Psoas muscle (tissue), 8 donors: Measurements from ENCODE around the gene RAP1A. TPM values are rescaled to one million over a fixed set of nuclear protein-coding genes. Genes with fewer than 3 reads are reported as not detected.
"Not testable (repeated sequence)": the region's sequence is repeated elsewhere in the genome, so short reads cannot be mapped to it uniquely, and the experiment has no call there.

Experiments
- ATAC-seq, 4 donors: fragments of 200-7000 bp; cut with Tn5 transposase; one replicate each; pipeline ENCODE4 v1.9.1; 2020; ENCODE audit warnings: moderate library complexity in 3 of 4, mild to moderate bottlenecking in 2 of 4
- DNase-seq, 2 donors: peaks; one replicate each; pipeline ENCODE4 v3.0.0-alpha.2; 2020
- H3K27ac ChIP-seq: fragments of 200-600 bp; one replicate; pipeline ENCODE4 v1.8.0; 2022
- H3K27me3 ChIP-seq, 3 donors: fragments of 200-600 bp in 1 of 3; one replicate each; pipeline versions ENCODE4 v1.6.1 to v1.8.0; 2013 to 2022; ENCODE audit warnings: low read length in 2 of 3, mild to moderate bottlenecking in 2 of 3, moderate library complexity in 1 of 3; ENCODE audit not compliant: insufficient read depth in 3 of 3
- H3K36me3 ChIP-seq, 2 donors: fragments of 200-600 bp in 1 of 2; one replicate each; pipeline versions ENCODE4 v1.6.1 to v1.8.0; 2013 to 2022; ENCODE audit warnings: low read depth in 1 of 2, mild to moderate bottlenecking in 1 of 2, moderate library complexity in 1 of 2; ENCODE audit not compliant: insufficient read depth in 1 of 2
- H3K4me1 ChIP-seq: fragments of 200-600 bp; one replicate; pipeline ENCODE4 v1.8.0; 2022
- H3K4me3 ChIP-seq: fragments of 200-600 bp; one replicate; pipeline ENCODE4 v1.8.0; 2022; ENCODE audit warnings: mild to moderate bottlenecking
- H3K9me3 ChIP-seq: fragments of 200-600 bp; one replicate; pipeline ENCODE4 v1.8.0; 2022
- CTCF ChIP-seq: fragments of 200-600 bp; IDR thresholded peaks from one replicate; pipeline ENCODE4 v1.8.0; 2022; ENCODE audit warnings: antibody characterized with exemption
- WGBS, 3 donors: extraction: QIAGEN DNeasy Blood & Tissue Kit; methylation state at CpG; one replicate each; pipeline versions ENCODE4 v1.1.6 to v1.1.7; 2013; 5-methylcytosine and 5-hydroxymethylcytosine counted together
- intact Hi-C, 2 donors: fragments of 100-400 bp; cut with DNase I; formaldehyde crosslinking; loops; one replicate each; pipeline versions ENCODE4 v1.11.0 to v1.14.2; 2022
- polyA plus RNA-seq, 3 donors: library from polyadenylated mRNA; stranded (reverse); fragments of 200-250 nt; gene quantifications; one replicate each; pipeline ENCODE4 v1.2.3, GENCODE V29; 2013
- total RNA-seq, 4 donors: library from RNA; stranded (reverse); fragmentation: NEBNext Ultra II Directional in 2 of 4; extraction: Animal tissue kit (Norgen Biotek cat#: 25700) in 2 of 4; gene quantifications; one replicate each; pipeline versions ENCODE4 v1.2.1 to v1.2.4, GENCODE V29; 2021 to 2023
- donor health status: healthy with polysubstance abuse.
- donor health status: DM: no; HTN: no; CAD: no; lungs with moderate emphysema.
- donor health status: Bipolar disorder and iron deficiency.
- donor health status: healthy.
- donor health status: DM: yes; HTN: yes; CAD: no.
- donor health status: DM: no; HTN: no; CAD: no.
- donor health status: DM: no; HTN: no; CAD: no.
- donor health status: DM: yes; HTN: yes; CAD: no.

The RAP1A gene
- total and polyA plus RNA-seq, 7 donors, result 63.6 to 235 (median 76.6) TPM

- Histone ChIP-seq H3K9me3 (no peaks in the 10 kb centered on the region), H3K27ac (no peak overlapping the region), H3K4me1 (peaks cover 60% of the 10 kb centered on the region), H3K27me3 (no peaks in the 10 kb centered on the region), H3K36me3 (no peaks in the 10 kb centered on the region), H3K4me3 (no peak overlapping the region)
- intact Hi-C loops, result loop anchor here in 1 of 2 donors (5.0 kb wide), 1 partner anchor 34 kb away; no protein-coding TSS in a partner anchor
- no peak for TF ChIP-seq CTCF
- DNase-seq, result no peak
- ATAC-seq, result no peak
- WGBS, 3 donors, result 43 to 46% (median 45%) methylated on average over 2 of the region's 2 CpGs
Measured at GRCh38 chr1:111628153-111628552, 8.6 kb downstream of the RAP1A start.

- no peak overlapping the region for H3K4me3 ChIP-seq
- peaks cover 49% of the 10 kb centered on the region for H3K4me1 ChIP-seq
- H3K36me3 ChIP-seq, result no peaks in the 10 kb centered on the region
- WGBS, 3 donors, result 85 to 90% (median 88%) methylated on average over 4 of the region's 4 CpGs
- no peaks in the 10 kb centered on the region for H3K9me3 ChIP-seq
- no peak for TF ChIP-seq CTCF
- no peaks in the 10 kb centered on the region for H3K27me3 ChIP-seq
- ATAC-seq, result no peak
- no peak for DNase-seq
- H3K27ac ChIP-seq, result no peak overlapping the region
- intact Hi-C loops, result loop anchor here in 1 of 2 donors (5.0 kb wide), 1 partner anchor 33 kb away; no protein-coding TSS in a partner anchor
Measured at GRCh38 chr1:111629190-111629954, 9.8 kb downstream of the RAP1A start.

GRCh38 chr1:111630567-111630966 lies 11.0 kb downstream of the RAP1A start:
- Histone ChIP-seq H3K9me3 (no peaks in the 10 kb centered on the region), H3K27ac (no peak overlapping the region), H3K36me3 (no peaks in the 10 kb centered on the region), H3K4me3 (no peak overlapping the region), H3K4me1 (peaks cover 44% of the 10 kb centered on the region), H3K27me3 (no peaks in the 10 kb centered on the region)
- TF ChIP-seq CTCF, result no peak
- no peak for ATAC-seq
- no peak for DNase-seq
- WGBS, 3 donors, result 79 to 87% (median 86%) methylated on average over 2 of the region's 2 CpGs
- intact Hi-C loops, result no loop called here

- H3K36me3 ChIP-seq, result no peaks in the 10 kb centered on the region
- no peaks in the 10 kb centered on the region for H3K9me3 ChIP-seq
- TF ChIP-seq CTCF, result no peak
- no peak for DNase-seq
- H3K27ac ChIP-seq, result no peak overlapping the region
- intact Hi-C loops, result no loop called here
- 54 to 75% (median 63%) methylated on average over 2 of the region's 2 CpGs for WGBS, 3 donors
- H3K4me1 ChIP-seq, result peaks cover 38% of the 10 kb centered on the region
- H3K4me3 ChIP-seq, result no peak overlapping the region
- no peaks in the 10 kb centered on the region for H3K27me3 ChIP-seq
- no peak for ATAC-seq
Measured at GRCh38 chr1:111631502-111631901, 11.9 kb downstream of the RAP1A start.

GRCh38 chr1:111632771-111633170 lies 13.2 kb downstream of the RAP1A start:
- 95 to 97% (median 95%) methylated on average over 4 of the region's 4 CpGs for WGBS, 3 donors
- H3K4me3 ChIP-seq, H3K9me3 ChIP-seq, H3K27me3 ChIP-seq, DNase-seq, ATAC-seq, intact Hi-C loops, H3K36me3 ChIP-seq, H3K27ac ChIP-seq: not testable (repeated sequence)
- H3K4me1 ChIP-seq, result peaks cover 27% of the 10 kb centered on the region
